HG03354 (cell line): Measurements from ENCODE around the gene MDP1.
A peak's percentile ranks its signal among the peaks of the same experiment; 100 is the strongest.
"Not testable (repeated sequence)": the region's sequence is repeated elsewhere in the genome, so short reads cannot be mapped to it uniquely, and the experiment has no call there.

Experiments
- ATAC-seq: cut with Tn5 transposase; IDR thresholded peaks from one replicate; pipeline ENCODE4 v1.9.1; 2021; ENCODE audit warnings: mild to moderate bottlenecking; ENCODE audit not compliant: unreplicated experiment, poor library complexity, severe bottlenecking

MDP1 gene

DNA sequence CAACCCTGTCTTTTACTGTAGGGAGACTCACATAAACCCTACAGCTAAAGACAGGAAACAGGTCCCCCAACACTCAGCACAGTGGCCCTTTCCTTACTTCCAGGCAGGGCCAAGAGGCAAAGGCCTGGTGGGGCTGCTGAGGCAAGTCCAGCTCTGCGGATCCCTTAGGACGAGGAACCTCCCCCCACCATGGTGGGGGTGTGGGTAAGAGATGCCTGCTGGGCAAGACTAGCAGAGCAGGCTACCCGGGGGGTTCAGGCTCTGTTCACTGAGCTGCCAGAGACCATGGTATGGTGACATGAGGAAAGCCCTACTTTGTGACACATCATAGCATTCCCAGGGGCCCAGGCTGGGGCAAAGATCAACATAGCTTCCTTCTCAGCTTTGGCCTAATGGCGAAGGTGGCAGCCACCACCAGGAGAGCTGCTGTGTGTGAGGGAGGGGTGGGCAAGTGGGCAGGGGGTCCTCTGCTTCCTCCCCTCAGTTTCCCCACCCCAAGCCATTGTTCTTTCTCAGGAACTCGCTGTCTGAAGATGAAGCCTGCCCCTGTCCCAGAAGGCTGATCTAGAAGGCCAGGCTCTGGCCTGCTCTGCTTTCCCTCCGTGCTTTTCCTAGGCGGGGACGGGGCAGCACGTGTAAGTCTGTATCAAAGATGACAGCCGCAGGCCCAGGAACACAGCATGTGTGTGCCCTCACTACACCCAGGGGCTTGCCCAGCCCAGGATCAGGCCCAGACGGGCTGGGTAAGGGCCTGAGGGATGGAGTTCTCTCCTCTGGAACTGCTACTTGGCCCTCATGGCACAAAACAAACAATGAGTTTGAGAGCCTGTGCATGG lies 36.6 kb upstream of the MDP1 start:
- ATAC-seq = no peak

DNA sequence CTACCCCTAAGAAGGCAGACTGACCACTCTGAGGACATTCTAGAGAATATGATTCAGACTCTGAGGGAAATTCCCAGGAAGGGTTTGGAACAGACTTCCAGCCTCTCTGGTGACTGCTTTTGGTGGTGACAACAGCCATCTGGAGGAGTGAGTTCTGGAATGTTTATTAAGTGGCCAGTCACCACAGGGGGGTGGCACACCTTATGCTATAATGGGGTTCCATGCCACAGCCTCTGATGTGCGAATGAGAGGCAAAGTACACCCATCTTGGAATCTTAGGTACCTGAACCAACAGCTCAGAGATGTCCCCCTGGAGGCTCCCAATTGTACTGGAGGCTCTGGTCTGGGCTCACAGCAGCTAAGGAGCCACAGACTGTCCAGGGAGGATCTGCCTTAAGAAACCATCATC lies 36.0 kb upstream of the MDP1 start:
- ATAC-seq = no peak

GRCh38 chr14:24250354-24250753 lies 34.5 kb upstream of the MDP1 start:
- no peak for ATAC-seq

DNA sequence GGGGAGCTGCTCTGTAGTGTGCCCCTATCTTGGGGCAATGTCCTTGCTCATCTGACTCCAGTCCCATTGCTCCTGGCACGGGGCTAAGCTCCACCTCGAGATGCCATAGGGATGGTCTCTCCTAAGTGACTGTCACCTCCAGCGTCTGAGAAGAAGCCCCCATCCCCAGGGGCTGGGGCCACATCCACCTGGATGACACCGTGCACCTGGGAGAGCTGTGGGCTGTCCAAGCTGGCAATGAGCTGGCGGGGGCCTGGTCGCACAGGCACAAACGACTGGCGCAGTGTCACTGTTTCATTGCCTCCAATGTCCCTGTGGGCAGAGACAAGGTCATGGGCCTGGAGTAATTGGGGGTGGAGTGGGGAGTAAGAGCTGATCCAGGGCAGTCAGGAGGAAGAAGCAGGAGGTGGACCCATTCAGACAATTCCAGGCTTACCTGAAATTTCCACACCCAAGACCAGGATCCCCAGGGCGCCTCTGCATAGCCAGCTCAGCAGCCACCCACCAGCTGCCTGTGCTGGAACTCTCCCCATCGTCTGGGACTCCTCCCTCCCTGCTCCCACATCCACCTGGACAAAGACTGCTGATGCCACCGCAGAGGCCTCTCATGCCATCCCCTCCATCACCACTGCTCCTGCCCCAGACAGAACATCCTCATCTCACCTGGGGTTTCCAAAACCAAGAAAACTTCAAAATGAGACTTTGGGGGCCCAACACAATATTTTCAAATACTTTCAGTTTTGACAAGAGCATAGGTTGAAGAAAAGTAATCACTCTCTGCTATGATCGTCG lies 33.6 kb upstream of the MDP1 start:
- ATAC-seq = no peak

GRCh38 chr14:24247422-24247821 lies 31.6 kb upstream of the MDP1 start:
- no peak for ATAC-seq

- ATAC-seq = no peak
Measured at GRCh38 chr14:24246765-24247212, 30.9 kb upstream of the MDP1 start.

DNA sequence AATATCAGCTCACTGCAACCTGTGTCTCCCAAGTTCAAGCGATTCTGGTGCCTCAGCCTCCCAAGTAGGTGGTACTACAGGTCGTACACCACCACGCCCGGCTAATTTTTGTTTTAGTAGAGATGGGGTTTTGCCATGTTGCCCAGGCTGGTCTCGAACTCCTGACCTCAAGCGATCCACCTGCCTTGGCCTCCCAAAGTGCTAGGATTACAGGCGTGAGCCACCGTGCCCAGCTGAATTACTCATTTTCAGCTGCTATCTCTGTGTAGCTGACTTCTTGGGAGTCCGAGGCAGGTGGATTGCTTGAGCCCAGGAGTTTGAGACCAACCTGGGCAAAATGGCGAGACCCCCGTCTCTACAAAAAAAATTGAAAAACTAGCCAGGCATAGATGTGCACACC lies 29.5 kb upstream of the MDP1 start:
- not testable (repeated sequence) for ATAC-seq

- no peak for ATAC-seq
Measured at GRCh38 chr14:24243336-24243836, 27.5 kb upstream of the MDP1 start.

DNA sequence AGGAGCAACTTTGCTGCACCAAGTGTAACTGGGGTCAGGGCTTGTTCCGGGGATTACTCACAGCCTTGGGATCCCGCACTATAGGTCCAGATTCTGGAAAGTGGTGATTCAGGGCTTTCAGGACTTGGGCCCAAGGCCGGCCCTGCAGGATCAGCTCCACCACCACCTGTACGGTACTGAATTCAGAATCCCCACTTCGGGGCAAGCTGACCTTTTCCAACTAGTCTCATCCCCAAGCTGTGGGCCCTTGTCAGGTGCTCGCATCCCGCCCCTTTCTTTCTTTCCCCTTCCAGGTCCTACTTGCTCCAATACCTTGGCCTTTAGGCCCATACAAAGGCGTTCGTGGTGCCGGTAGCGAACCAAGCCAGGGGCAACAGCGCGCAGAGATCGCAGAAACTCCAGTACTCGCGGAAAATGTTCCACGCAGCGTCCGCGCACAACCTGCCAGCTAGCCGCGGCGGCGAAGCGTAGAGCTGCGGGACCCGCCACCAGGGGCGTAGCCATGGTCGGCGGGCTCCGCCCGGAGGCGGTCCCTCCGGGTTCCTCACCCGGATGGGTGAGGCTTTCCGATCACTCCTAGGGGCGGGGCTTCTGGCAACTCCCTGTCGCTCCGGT lies 26.1 kb upstream of the MDP1 start:
- peak; percentile 80 for ATAC-seq

DNA sequence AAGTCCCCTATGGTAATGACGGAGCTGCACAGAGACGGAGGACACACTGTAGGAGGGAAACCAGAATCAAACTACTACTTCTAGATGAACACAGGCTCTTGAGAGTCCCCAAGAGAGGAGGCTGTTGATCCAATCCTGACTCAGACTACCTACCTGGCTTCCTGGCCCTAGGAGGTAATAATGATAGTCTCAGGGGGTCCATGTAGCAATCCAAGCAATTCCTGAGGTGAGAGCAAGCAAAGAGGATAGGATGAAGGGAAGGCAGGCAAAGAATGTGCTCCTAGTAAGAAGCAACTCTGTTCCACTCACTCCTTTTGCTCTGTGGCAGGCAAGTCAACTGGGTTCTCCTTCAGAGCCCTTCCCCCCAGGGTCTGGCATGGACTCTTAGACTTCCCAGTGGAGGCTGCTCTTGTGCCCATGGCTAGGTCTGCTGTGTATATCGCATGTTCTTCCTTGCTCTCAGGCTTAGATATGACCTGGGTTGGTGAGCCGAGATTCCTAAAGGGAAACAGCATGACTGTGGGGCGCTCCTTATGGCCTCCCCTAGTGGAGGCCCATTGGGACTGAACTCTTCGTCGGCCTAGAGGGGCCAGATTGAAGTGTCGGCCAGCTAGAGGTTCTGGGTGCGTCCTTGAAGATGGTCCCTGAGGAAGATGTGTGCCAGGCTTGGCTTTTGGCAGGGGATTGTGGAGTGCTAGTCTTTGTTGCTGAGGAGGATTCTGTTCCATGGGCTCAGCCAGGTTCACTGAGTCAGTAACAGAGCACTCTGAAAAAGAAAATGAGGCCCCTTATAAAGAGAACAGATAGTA lies 24.4 kb upstream of the MDP1 start:
- no peak for ATAC-seq

GRCh38 chr14:24238527-24239037 lies 22.7 kb upstream of the MDP1 start:
- no peak for ATAC-seq

GRCh38 chr14:24238123-24238522 lies 22.3 kb upstream of the MDP1 start:
- ATAC-seq = no peak

GRCh38 chr14:24237463-24237955 lies 21.6 kb upstream of the MDP1 start:
- no peak for ATAC-seq

DNA sequence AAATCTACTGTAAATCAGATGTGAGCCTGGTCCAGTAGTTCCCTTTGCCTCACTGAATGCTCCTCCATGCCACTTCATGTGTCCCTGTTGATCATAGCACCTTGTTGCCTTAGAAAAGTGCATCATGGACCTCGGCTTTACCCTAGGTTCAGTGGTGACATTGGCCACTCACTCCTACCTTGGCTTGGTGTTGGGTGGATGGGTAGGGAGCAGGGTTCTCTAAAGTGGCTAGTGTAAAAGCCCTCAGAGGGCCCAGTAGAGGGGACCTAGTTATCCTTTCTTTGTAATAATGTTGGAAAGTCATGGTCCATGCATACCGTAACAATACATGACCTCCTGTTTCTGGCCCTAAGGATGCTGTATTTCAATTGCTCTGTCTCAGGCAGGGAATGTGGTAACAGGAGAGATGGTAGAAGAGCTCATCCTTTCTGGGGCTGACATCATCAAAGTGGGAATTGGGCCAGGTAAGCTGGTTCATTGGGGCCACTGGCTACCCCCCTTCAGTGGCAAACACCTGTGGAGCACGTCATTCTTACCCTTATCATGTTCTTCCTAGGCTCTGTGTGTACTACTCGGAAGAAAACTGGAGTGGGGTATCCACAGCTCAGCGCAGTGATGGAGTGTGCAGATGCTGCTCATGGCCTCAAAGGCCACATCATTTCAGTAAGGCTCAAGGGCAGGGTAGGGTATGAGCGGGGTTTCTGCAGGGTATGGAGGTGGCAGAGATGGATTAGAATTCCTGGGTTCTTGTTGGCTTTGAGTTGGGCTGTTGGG lies 21.0 kb upstream of the MDP1 start:
- ATAC-seq = no peak

- ATAC-seq = no peak
Measured at GRCh38 chr14:24235804-24236688, 20.2 kb upstream of the MDP1 start.

DNA sequence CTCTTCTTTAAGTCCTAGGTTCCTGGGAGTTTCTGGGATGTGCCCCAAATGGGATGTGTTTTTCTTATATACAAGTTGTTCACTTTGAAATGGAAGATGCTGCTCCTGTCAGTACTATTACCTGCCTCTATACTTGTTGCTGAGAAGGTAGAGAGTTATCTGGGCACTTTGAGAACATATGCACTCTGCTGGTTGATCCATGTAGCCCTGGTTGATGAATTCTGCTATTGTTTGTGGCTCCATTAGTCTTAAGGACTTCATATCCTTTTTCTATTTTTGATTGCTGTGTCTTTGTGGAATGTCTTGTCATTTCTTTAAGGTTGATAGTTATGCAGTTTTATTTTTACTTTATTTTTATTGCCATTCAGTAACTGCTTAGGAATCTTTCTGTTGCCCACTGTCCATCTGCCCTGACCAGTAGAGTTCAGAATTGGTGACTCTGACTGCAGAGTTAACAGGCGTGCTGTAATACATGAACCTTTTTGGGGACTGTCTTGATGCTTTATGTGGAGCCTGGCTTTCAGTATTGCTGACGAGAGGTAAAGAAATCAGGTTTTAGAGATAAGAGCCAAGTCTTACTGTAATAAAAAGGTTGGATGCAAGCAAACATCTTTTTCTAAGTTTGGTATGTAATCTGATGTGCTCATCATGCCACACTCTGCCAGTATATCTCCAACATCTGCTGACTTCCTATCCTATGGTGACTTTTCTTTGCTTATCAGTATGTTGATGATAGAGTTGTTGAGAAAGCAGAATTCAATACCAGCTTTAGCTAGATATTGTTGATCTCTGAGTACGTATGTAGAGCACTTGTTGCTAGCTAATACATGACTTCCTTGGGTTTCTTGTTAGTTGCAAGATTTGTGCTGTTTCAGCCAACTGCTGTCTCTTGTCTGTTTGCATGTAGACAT lies 18.5 kb upstream of the MDP1 start:
- ATAC-seq = no peak

DNA sequence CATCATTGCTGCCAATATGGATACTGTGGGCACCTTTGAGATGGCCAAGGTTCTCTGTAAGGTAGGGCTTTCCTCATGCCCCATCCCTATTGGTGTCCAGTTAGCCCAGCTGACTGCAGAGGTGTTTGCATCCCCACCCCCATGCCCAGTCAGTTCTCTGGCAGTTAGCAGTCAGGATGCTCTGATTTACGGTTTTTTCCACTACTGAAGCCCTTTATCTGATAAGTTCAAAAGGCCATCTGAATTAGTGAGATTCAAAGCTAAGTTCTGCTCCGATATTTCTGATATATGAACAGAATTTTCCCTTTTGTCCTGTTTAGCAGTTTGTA lies 17.6 kb upstream of the MDP1 start:
- ATAC-seq = no peak
